Stimulated activated CD4-positive, alpha-beta T cell treated with anti-CD3 and anti-CD28 coated beads, TNF-alpha, amount 100 ng/mL, for 4 hours (primary cell): ENCODE data around the gene NELFB.

Experiments used
- DNase-seq, 3 experiments: peaks; one replicate each; pipeline ENCODE4 v3.0.0-alpha.2; 2020; ENCODE audit warnings: low read depth in 3 of 3

Gene NELFB

GRCh38 chr9:137223078-137223970, 31.8 kb upstream of the NELFB start:
- DNase-seq = peak; percentile 98 to 99 (median 98)

GRCh38 chr9:137224830-137225694, 30.1 kb upstream of the NELFB start, which contains the start of gene CYSRT1:
Gene CYSRT1, plus strand, starts transcription at chr9:137225174. Its CDS starts 448 bp downstream, at chr9:137225622.
- DNase-seq = no peak

GRCh38 chr9:137225699-137226331, 29.3 kb upstream of the NELFB start:
- no peak for DNase-seq

GRCh38 chr9:137226338-137227053, 28.6 kb upstream of the NELFB start:
- DNase-seq = no peak

- peak; percentile 65 to 71 (median 67) for DNase-seq
Observed at GRCh38 chr9:137227054-137227852, 27.9 kb upstream of the NELFB start, which contains the start of gene RNF224. Gene RNF224, plus strand, starts transcription at chr9:137227502. Its CDS starts 834 bp downstream, at chr9:137228336.

- DNase-seq = no peak
Observed at GRCh38 chr9:137227853-137228505, 27.1 kb upstream of the NELFB start.

GRCh38 chr9:137228506-137228967, 26.6 kb upstream of the NELFB start:
- DNase-seq = no peak

- no peak for DNase-seq
Observed at GRCh38 chr9:137228968-137229896, 25.9 kb upstream of the NELFB start.

- no peak for DNase-seq
Observed at GRCh38 chr9:137229903-137230704, 25.0 kb upstream of the NELFB start.

- DNase-seq = no peak
Observed at GRCh38 chr9:137230705-137231371, 24.3 kb upstream of the NELFB start, which contains the start of gene SLC34A3. Gene SLC34A3, plus strand, starts transcription at chr9:137230901. Its CDS starts 802 bp downstream, at chr9:137231703.

GRCh38 chr9:137231372-137232039, 23.6 kb upstream of the NELFB start:
- no peak for DNase-seq

GRCh38 chr9:137232101-137232500, 23.0 kb upstream of the NELFB start:
- DNase-seq = no peak

GRCh38 chr9:137232510-137232909, 22.6 kb upstream of the NELFB start:
- DNase-seq = no peak

GRCh38 chr9:137233143-137233980, 21.8 kb upstream of the NELFB start:
- DNase-seq = no peak

GRCh38 chr9:137234055-137234697, 21.0 kb upstream of the NELFB start:
- no peak for DNase-seq
